SU-DHL-6 (cell line): Measurements from ENCODE around the gene NOPCHAP1.

ENCODE experiments used
- EZH2phosphoT487 ChIP-seq: fragments of 200-600 bp; sonication (generic), shearing (Covaris generic); conservative IDR thresholded peaks from 2 replicates; pipeline ENCODE4 v1.6.1; 2018; ENCODE audit warnings: mild to moderate bottlenecking, antibody characterized with exemption, low read length, moderate library complexity, mixed read lengths
- TF ChIP-seq, protein P1 (sequence below): fragments of 200-600 bp; sonication (generic); IDR thresholded peaks from one replicate; pipeline ENCODE4 v1.5.1; 2017; ENCODE audit warnings: antibody characterized with exemption, mild to moderate bottlenecking, low read length, moderate library complexity; ENCODE audit not compliant: insufficient read depth, poor library complexity, severe bottlenecking

DNA sequence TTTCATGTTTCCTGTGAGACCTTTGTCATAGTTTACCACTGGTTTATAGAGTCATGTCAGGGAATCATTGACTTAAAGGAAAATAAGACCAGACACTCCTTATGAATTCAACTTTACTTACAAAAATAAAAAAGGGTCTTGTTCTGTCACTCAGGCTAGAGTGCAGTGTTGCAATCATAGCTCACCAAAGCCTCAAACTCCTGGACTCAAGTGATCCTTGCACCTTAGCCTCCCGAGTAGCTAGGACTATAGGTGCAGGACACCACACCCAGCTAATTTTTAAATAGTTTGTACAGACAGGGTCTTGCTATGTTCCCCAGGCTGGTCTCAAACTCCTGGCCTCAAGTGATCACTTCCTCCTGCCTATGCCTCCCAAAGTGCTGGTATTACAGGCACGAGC is 47.0 kb upstream of the NOPCHAP1 start:
- TF ChIP-seq, protein P1, sequence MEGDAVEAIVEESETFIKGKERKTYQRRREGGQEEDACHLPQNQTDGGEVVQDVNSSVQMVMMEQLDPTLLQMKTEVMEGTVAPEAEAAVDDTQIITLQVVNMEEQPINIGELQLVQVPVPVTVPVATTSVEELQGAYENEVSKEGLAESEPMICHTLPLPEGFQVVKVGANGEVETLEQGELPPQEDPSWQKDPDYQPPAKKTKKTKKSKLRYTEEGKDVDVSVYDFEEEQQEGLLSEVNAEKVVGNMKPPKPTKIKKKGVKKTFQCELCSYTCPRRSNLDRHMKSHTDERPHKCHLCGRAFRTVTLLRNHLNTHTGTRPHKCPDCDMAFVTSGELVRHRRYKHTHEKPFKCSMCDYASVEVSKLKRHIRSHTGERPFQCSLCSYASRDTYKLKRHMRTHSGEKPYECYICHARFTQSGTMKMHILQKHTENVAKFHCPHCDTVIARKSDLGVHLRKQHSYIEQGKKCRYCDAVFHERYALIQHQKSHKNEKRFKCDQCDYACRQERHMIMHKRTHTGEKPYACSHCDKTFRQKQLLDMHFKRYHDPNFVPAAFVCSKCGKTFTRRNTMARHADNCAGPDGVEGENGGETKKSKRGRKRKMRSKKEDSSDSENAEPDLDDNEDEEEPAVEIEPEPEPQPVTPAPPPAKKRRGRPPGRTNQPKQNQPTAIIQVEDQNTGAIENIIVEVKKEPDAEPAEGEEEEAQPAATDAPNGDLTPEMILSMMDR = no peak
- TF ChIP-seq EZH2phosphoT487 = no peak
